22Rv1 (cell line): ENCODE data around the gene TFAP2A.

Experiments
- H3K27ac ChIP-seq: fragments of 450-650 bp; 2 replicates; pipeline ENCODE4 v1.5.1; 2017
- ZFX ChIP-seq: fragments of 450-650 bp; IDR thresholded peaks from 2 replicates; pipeline ENCODE4 v1.6.1; 2017; ENCODE audit warnings: antibody characterized with exemption, borderline replicate concordance
- TF ChIP-seq, protein P1 (sequence below): fragments of 450-650 bp; IDR thresholded peaks from 2 replicates; pipeline ENCODE4 v1.5.1; 2017; ENCODE audit warnings: mild to moderate bottlenecking

Gene TFAP2A

GRCh38 chr6:10421158-10421920 is 6.5 kb upstream of the TFAP2A start:
- no peak overlapping the region for H3K27ac ChIP-seq
- TF ChIP-seq, protein P1, sequence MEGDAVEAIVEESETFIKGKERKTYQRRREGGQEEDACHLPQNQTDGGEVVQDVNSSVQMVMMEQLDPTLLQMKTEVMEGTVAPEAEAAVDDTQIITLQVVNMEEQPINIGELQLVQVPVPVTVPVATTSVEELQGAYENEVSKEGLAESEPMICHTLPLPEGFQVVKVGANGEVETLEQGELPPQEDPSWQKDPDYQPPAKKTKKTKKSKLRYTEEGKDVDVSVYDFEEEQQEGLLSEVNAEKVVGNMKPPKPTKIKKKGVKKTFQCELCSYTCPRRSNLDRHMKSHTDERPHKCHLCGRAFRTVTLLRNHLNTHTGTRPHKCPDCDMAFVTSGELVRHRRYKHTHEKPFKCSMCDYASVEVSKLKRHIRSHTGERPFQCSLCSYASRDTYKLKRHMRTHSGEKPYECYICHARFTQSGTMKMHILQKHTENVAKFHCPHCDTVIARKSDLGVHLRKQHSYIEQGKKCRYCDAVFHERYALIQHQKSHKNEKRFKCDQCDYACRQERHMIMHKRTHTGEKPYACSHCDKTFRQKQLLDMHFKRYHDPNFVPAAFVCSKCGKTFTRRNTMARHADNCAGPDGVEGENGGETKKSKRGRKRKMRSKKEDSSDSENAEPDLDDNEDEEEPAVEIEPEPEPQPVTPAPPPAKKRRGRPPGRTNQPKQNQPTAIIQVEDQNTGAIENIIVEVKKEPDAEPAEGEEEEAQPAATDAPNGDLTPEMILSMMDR = 0 out of 2 replicates have a peak, but pooled peaks have one; percentile 6
- TF ChIP-seq ZFX = no peak

DNA sequence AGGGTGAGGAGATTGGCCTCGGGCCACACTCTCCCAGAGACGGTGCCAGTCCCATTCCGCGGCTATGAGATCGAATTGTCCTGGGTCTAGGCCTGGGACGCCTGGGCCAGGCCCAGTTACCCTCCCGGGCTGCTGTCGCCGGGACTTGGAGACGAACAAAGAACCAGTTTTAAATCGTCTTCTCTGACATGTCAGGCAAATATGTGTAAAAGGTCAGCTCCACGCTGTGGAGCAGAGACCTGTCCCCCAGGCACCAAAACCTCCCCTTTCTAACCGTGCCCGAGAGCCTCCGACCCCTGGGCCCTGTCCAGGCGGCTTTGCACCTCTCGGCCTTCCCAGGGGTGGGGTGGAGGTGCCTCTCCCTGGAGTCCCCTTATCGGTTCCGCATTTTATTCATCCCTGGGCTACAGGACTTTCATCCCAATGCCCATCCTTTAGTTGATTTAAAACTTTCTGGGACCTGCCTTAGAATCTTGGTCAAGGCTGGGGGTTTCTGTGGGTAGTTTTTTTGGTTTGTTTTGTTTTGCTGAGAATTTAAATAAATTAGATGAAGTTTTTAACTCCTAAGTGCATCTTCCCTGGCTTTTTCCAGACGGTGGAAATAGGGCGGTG is 5.8 kb upstream of the TFAP2A start:
- H3K27ac ChIP-seq = peak overlapping the region; percentile 99
- TF ChIP-seq ZFX = no peak
- TF ChIP-seq, protein P1 = no peak

GRCh38 chr6:10419749-10420545 is 5.1 kb upstream of the TFAP2A start:
- TF ChIP-seq, protein P1 = no peak
- TF ChIP-seq ZFX = no peak
- peak overlapping the region; percentile 99 for H3K27ac ChIP-seq

DNA sequence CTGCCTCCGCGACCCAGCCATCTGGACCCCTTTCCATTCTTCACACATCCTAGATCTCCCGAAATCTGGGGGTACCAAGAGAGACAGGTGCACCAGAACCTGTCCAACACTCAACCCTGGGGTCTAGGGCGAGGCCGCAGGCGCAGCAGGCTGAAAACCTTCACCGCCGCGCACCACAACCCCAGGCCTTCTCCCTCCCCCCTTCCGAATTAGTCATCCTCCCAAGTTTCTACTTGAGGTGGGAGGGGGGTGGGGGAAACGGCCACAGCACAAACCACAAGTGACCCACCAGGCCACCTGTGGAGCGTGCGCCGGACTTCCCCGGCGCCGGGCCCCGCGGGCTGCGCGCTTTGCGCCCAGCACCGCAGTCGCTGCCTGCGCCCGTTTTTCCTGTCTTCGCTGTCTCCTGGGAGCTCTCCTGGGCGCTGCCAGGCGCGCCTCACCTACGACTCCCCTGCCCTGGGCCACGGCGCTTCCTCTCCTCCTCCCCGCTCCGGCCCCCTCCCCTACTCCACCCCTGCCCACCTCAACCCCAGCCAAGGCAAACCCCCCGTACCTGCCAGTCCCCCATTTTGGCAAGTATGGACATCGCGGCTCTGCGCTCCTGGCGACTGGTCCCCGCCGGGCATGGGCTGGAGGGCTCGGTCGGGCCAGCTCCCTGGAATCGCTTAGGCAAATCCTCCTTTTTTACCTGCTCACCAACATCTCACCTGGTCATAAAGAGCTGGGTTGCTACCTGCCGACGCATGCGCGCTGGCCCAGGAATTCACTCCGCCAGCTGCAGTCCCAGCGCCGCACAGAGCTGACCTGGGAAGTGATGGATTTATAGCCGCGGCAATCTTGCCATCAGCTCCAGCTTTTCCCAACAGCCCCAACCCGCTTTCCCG is 4.2 kb upstream of the TFAP2A start:
- H3K27ac ChIP-seq = peak overlapping the region; percentile 99
- no peak for TF ChIP-seq ZFX
- TF ChIP-seq, protein P1 = no peak

DNA sequence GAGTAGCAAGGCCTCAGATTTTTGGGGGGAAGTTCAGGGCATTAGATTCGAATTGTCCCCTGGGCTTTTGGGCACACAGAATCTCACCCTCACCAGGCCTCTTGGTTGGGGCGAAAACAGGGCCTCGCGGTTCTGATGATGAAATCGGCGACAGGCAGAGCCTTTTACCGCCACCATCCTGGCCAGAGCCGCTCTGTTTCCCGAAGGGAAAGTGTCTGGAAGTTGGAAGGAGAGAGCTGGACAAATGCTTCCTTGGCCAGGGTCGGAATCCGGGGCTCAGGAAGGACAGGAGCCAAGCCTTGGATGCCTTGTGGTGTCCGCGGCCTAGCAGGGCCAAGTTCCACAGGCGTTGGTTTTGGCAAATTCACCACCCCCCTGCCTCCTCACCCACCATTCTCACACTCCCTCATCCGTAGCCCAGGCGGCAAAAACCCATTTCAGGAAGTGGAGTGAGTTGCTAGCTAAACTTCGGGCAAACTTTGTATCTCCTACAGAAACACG is 3.5 kb upstream of the TFAP2A start:
- peak overlapping the region; percentile 99 for H3K27ac ChIP-seq

GRCh38 chr6:10417681-10418104 is 2.8 kb upstream of the TFAP2A start:
- peak overlapping the region; percentile 99 for H3K27ac ChIP-seq
- TF ChIP-seq ZFX = no peak
- TF ChIP-seq, protein P1 = no peak

More for the DNA sequence above, 3.5 kb upstream of the TFAP2A start:
- TF ChIP-seq, protein P1 = no peak
- TF ChIP-seq ZFX = no peak
